T-helper 17 cell (primary cell): ENCODE data around the gene SLC25A51. TPM values are rescaled to one million over a fixed set of nuclear protein-coding genes. Genes with fewer than 3 reads are reported as not detected.
A peak's percentile ranks its signal among the peaks of the same experiment; 100 is the strongest.
"Not testable (repeated sequence)": the region's sequence is repeated elsewhere in the genome, so short reads cannot be mapped to it uniquely, and the experiment has no call there.

ENCODE experiments used
- ATAC-seq: fragments of 150-1000 bp; cut with Tn5 transposase; 2 replicates; pipeline ENCODE4 v1.10.0; 2021; ENCODE audit warnings: mild to moderate bottlenecking, moderate library complexity
- DNase-seq, 3 donors: peaks; one replicate each; pipeline versions ENCODE4 v3.0.0 to v3.0.0-alpha.2; 2020 to 2021
- H3K9me3 ChIP-seq: one replicate; pipeline ENCODE4 v1.7.0; 2013; ENCODE audit warnings: low read length, mild to moderate bottlenecking; ENCODE audit not compliant: control insufficient read depth, poor library complexity, severe bottlenecking
- H3K27ac Mint-ChIP-seq: one replicate; pipeline ENCODE4 v1.8.0; 2022; ENCODE audit warnings: mild to moderate bottlenecking, moderate library complexity, mixed read lengths
- H3K27me3 Mint-ChIP-seq: one replicate; pipeline ENCODE4 v1.8.0; 2022; ENCODE audit warnings: mixed read lengths
- H3K36me3 Mint-ChIP-seq: one replicate; pipeline ENCODE4 v1.8.0; 2022; ENCODE audit warnings: low read depth, mixed read lengths
- H3K4me1 Mint-ChIP-seq: one replicate; pipeline ENCODE4 v1.8.0; 2022; ENCODE audit warnings: mild to moderate bottlenecking, mixed read lengths
- H3K4me3 Mint-ChIP-seq: one replicate; pipeline ENCODE4 v1.8.0; 2022; ENCODE audit warnings: mild to moderate bottlenecking, moderate library complexity, mixed read lengths
- total RNA-seq, 4 donors: library from RNA in 2 of 4; stranded (reverse) in 2 of 4; gene quantifications; one replicate each; pipeline ENCODE4 v1.2.3 and lab custom pipeline; 2022 to 2026

Gene SLC25A51
- total RNA-seq, 2 donors from 2014 or later = 23.5 to 26.4 TPM

- Mint-ChIP-seq H3K4me3 (no peak overlapping the region), H3K27ac (peak overlapping the region; percentile 21), H3K4me1 (peaks cover 4% of the 10 kb centered on the region), H3K36me3 (no peaks in the 10 kb centered on the region), H3K27me3 (peaks cover 8% of the 10 kb centered on the region)
- ATAC-seq (peak; percentile 92), DNase-seq (peak; percentile 50 to 78 (median 58))
- no peaks in the 10 kb centered on the region for H3K9me3 ChIP-seq
Measured at GRCh38 chr9:37913480-37914153, 9.7 kb upstream of the SLC25A51 start.

- no peak overlapping the region for H3K4me3 Mint-ChIP-seq
- DNase-seq = no peak
- no peak overlapping the region for H3K27ac Mint-ChIP-seq
- no peaks in the 10 kb centered on the region for H3K36me3 Mint-ChIP-seq
- no peaks in the 10 kb centered on the region for H3K9me3 ChIP-seq
- H3K4me1 Mint-ChIP-seq = peaks cover 4% of the 10 kb centered on the region
- ATAC-seq = no peak
- H3K27me3 Mint-ChIP-seq = peaks cover 8% of the 10 kb centered on the region
Measured at GRCh38 chr9:37911271-37911681, 7.3 kb upstream of the SLC25A51 start.

- no peak overlapping the region for H3K4me3 Mint-ChIP-seq
- no peaks in the 10 kb centered on the region for H3K9me3 ChIP-seq
- no peaks in the 10 kb centered on the region for H3K36me3 Mint-ChIP-seq
- H3K27ac Mint-ChIP-seq = no peak overlapping the region
- peaks cover 4% of the 10 kb centered on the region for H3K4me1 Mint-ChIP-seq
- DNase-seq (no peak), ATAC-seq (no peak)
- H3K27me3 Mint-ChIP-seq = peaks cover 8% of the 10 kb centered on the region
Measured at GRCh38 chr9:37910271-37910670, 6.3 kb upstream of the SLC25A51 start.

GRCh38 chr9:37909836-37910235, 5.9 kb upstream of the SLC25A51 start:
- H3K27ac Mint-ChIP-seq, H3K36me3 Mint-ChIP-seq, DNase-seq, H3K9me3 ChIP-seq, H3K4me3 Mint-ChIP-seq, ATAC-seq, H3K4me1 Mint-ChIP-seq, H3K27me3 Mint-ChIP-seq: not testable (repeated sequence)

- Mint-ChIP-seq H3K4me1 (peaks cover 11% of the 10 kb centered on the region), H3K27me3 (peaks cover 8% of the 10 kb centered on the region), H3K27ac (no peak overlapping the region), H3K36me3 (no peaks in the 10 kb centered on the region), H3K4me3 (no peak overlapping the region)
- no peaks in the 10 kb centered on the region for H3K9me3 ChIP-seq
- no peak for DNase-seq
- ATAC-seq = no peak
Measured at GRCh38 chr9:37909326-37909725, 5.4 kb upstream of the SLC25A51 start.

- peaks cover 14% of the 10 kb centered on the region for H3K4me1 Mint-ChIP-seq
- no peak overlapping the region for H3K27ac Mint-ChIP-seq
- no peaks in the 10 kb centered on the region for H3K9me3 ChIP-seq
- DNase-seq = no peak
- ATAC-seq = no peak
- peaks cover 5% of the 10 kb centered on the region for H3K27me3 Mint-ChIP-seq
- H3K36me3 Mint-ChIP-seq = no peaks in the 10 kb centered on the region
- H3K4me3 Mint-ChIP-seq = no peak overlapping the region
Measured at GRCh38 chr9:37908698-37909186, 4.8 kb upstream of the SLC25A51 start.

GRCh38 chr9:37908283-37908682, 4.4 kb upstream of the SLC25A51 start:
- H3K9me3 ChIP-seq = no peaks in the 10 kb centered on the region
- Mint-ChIP-seq H3K27me3 (peaks cover under 1% of the 10 kb centered on the region), H3K27ac (no peak overlapping the region), H3K4me3 (no peak overlapping the region), H3K36me3 (no peaks in the 10 kb centered on the region), H3K4me1 (peaks cover 10% of the 10 kb centered on the region)
- DNase-seq (no peak), ATAC-seq (no peak)

GRCh38 chr9:37906312-37907239, 2.6 kb upstream of the SLC25A51 start:
- ATAC-seq = no peak
- no peak for DNase-seq
- H3K9me3 ChIP-seq = no peaks in the 10 kb centered on the region
- Mint-ChIP-seq H3K36me3 (no peaks in the 10 kb centered on the region), H3K4me1 (peaks cover 14% of the 10 kb centered on the region), H3K27ac (no peak overlapping the region), H3K4me3 (peak overlapping the region; percentile 33), H3K27me3 (no peaks in the 10 kb centered on the region)

- H3K9me3 ChIP-seq = no peaks in the 10 kb centered on the region
- Mint-ChIP-seq H3K27me3 (no peaks in the 10 kb centered on the region), H3K4me3 (peak overlapping the region; percentile 7), H3K36me3 (no peaks in the 10 kb centered on the region), H3K27ac (no peak overlapping the region), H3K4me1 (peaks cover 15% of the 10 kb centered on the region)
- no peak for ATAC-seq
- no peak for DNase-seq
Measured at GRCh38 chr9:37905776-37906175, 1.8 kb upstream of the SLC25A51 start.

GRCh38 chr9:37905131-37905505, 1.2 kb upstream of the SLC25A51 start:
- DNase-seq (no peak), ATAC-seq (no peak)
- no peaks in the 10 kb centered on the region for H3K27me3 Mint-ChIP-seq
- no peaks in the 10 kb centered on the region for H3K9me3 ChIP-seq
- H3K27ac Mint-ChIP-seq = peak overlapping the region; percentile 93
- H3K4me3 Mint-ChIP-seq = peak overlapping the region; percentile 36
- no peaks in the 10 kb centered on the region for H3K36me3 Mint-ChIP-seq
- peaks cover 16% of the 10 kb centered on the region for H3K4me1 Mint-ChIP-seq

GRCh38 chr9:37904445-37905130, 661 bp upstream of the SLC25A51 start:
- Mint-ChIP-seq H3K4me3 (peak overlapping the region; percentile 91), H3K36me3 (no peaks in the 10 kb centered on the region), H3K27ac (peak overlapping the region; percentile 93), H3K4me1 (peaks cover 16% of the 10 kb centered on the region), H3K27me3 (no peaks in the 10 kb centered on the region)
- H3K9me3 ChIP-seq = no peaks in the 10 kb centered on the region
- DNase-seq (no peak), ATAC-seq (no peak)

GRCh38 chr9:37902796-37903646, 906 bp downstream of the SLC25A51 start:
- Mint-ChIP-seq H3K27ac (peak overlapping the region; percentile 93), H3K4me3 (peak overlapping the region; percentile 91), H3K4me1 (peaks cover 16% of the 10 kb centered on the region), H3K27me3 (no peaks in the 10 kb centered on the region), H3K36me3 (peaks cover 2% of the 10 kb centered on the region)
- DNase-seq = no peak
- H3K9me3 ChIP-seq = no peaks in the 10 kb centered on the region
- ATAC-seq = no peak
